ENCODE measurements around the gene KRTAP10-2.

- TF ChIP-seq, protein P1, sequence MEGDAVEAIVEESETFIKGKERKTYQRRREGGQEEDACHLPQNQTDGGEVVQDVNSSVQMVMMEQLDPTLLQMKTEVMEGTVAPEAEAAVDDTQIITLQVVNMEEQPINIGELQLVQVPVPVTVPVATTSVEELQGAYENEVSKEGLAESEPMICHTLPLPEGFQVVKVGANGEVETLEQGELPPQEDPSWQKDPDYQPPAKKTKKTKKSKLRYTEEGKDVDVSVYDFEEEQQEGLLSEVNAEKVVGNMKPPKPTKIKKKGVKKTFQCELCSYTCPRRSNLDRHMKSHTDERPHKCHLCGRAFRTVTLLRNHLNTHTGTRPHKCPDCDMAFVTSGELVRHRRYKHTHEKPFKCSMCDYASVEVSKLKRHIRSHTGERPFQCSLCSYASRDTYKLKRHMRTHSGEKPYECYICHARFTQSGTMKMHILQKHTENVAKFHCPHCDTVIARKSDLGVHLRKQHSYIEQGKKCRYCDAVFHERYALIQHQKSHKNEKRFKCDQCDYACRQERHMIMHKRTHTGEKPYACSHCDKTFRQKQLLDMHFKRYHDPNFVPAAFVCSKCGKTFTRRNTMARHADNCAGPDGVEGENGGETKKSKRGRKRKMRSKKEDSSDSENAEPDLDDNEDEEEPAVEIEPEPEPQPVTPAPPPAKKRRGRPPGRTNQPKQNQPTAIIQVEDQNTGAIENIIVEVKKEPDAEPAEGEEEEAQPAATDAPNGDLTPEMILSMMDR (conservative IDR thresholded peaks at IDR 0.05 in 1 of 2, IDR thresholded peaks at IDR 0.05 in 1 of 2; ENCODE audit: extremely low read depth in 1 of 2, insufficient read depth in 1 of 2, low read depth in 1 of 2, low read length in 2 of 2), result no peak
- TF ChIP-seq EZH2 (IDR thresholded peaks at IDR 0.05; ENCODE audit: borderline replicate concordance, low read length), result no peak
Observed at GRCh38 chr21:44557491-44558328, 6.4 kb upstream of the KRTAP10-2 start.

Data from mammary epithelial cell (primary cell).